SJSA1 (cell line): ENCODE measurements around the gene TMPRSS12. TPM values are rescaled to one million over a fixed set of nuclear protein-coding genes. Genes with fewer than 3 reads are reported as not detected.
"Not testable (repeated sequence)": the region's sequence is repeated elsewhere in the genome, so short reads cannot be mapped to it uniquely, and the experiment has no call there.

Experiments
- DNase-seq, 2 experiments: peaks; one replicate each; pipeline ENCODE4 v3.0.0-alpha.2; 2015 to 2020; ENCODE audit warnings: low spot score in 2 of 2, low read depth in 1 of 2
- H3K27ac ChIP-seq: fragments of 250-450 bp; sonication (Bioruptor Pico); 2 replicates; pipeline ENCODE4 v1.5.1; 2020; ENCODE audit warnings: mild to moderate bottlenecking, moderate library complexity
- H3K27me3 ChIP-seq: fragments of 250-450 bp; sonication (Bioruptor Pico); replicated peaks from 2 replicates; pipeline ENCODE4 v1.5.1; 2020; ENCODE audit warnings: mild to moderate bottlenecking, moderate library complexity
- H3K36me3 ChIP-seq: fragments of 250-450 bp; sonication (Bioruptor Pico); 2 replicates; pipeline ENCODE4 v1.5.1; 2020; ENCODE audit warnings: mild to moderate bottlenecking
- H3K4me1 ChIP-seq: fragments of 250-450 bp; sonication (Bioruptor Pico); replicated peaks from 2 replicates; pipeline ENCODE4 v1.6.1; 2021; ENCODE audit warnings: mild to moderate bottlenecking
- H3K4me3 ChIP-seq: fragments of 250-450 bp; sonication (Bioruptor Pico); 2 replicates; pipeline ENCODE4 v1.5.1; 2020; ENCODE audit warnings: mild to moderate bottlenecking
- H3K9me3 ChIP-seq: fragments of 250-450 bp; sonication (Bioruptor Pico); replicated peaks from 2 replicates; pipeline ENCODE4 v1.5.1; 2020; ENCODE audit warnings: mild to moderate bottlenecking
- total RNA-seq: library from RNA; depleted of rRNA; stranded (reverse); fragments of >200 nt; shearing (Covaris generic); gene quantifications from 2 replicates; pipeline ENCODE4 v1.2.3, GENCODE V29; 2014; rRNA removed

The TMPRSS12 gene, protein sequence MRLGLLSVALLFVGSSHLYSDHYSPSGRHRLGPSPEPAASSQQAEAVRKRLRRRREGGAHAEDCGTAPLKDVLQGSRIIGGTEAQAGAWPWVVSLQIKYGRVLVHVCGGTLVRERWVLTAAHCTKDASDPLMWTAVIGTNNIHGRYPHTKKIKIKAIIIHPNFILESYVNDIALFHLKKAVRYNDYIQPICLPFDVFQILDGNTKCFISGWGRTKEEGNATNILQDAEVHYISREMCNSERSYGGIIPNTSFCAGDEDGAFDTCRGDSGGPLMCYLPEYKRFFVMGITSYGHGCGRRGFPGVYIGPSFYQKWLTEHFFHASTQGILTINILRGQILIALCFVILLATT
- total RNA-seq, result not detected in 2 replicates

- Histone ChIP-seq H3K4me3 (no peak within 1 kb of the TSS), H3K27ac (no peak within 1 kb of the TSS), H3K36me3 (no peaks in the 10 kb centered on the region)
Measured at GRCh38 chr12:50842637-50843493, at the start of gene TMPRSS12. Gene TMPRSS12 (plus strand): TSS chr12:50842926. CDS start chr12:50842965, 39 bp downstream.

DNA sequence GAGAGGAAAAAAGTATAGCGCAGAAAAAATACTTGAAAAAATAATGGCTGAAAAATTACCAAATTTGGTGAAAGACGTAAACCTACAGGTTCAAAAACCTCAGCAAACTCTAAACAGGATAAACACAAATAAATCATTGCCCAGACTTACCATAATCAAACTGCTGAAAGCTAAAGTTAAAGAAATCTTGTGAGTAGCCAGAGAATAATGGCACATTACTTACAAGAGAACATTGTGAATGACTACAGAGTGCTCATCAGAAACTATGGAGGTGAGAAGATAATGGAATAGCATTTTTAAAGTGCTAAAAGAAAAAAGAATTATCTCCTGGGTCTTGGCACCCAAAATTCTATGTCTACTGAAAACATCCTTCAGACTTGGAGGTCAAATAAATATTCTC lies 42.8 kb upstream of the TMPRSS12 start:
- Histone ChIP-seq H3K9me3 (peaks cover 24% of the 10 kb centered on the region), H3K36me3 (peaks cover 68% of the 10 kb centered on the region), H3K27ac (no peak overlapping the region), H3K4me1 (no peaks in the 10 kb centered on the region), H3K4me3 (no peak overlapping the region), H3K27me3 (no peaks in the 10 kb centered on the region)
- DNase-seq, result no peak

More at GRCh38 chr12:50842637-50843493, at the start of gene TMPRSS12:
- Histone ChIP-seq H3K9me3 (0 out of 2 replicates have a peak, but pooled peaks cover 2% of the 10 kb centered on the region), H3K27me3 (no peaks in the 10 kb centered on the region), H3K4me1 (no peaks in the 10 kb centered on the region)
- DNase-seq, result no peak

DNA sequence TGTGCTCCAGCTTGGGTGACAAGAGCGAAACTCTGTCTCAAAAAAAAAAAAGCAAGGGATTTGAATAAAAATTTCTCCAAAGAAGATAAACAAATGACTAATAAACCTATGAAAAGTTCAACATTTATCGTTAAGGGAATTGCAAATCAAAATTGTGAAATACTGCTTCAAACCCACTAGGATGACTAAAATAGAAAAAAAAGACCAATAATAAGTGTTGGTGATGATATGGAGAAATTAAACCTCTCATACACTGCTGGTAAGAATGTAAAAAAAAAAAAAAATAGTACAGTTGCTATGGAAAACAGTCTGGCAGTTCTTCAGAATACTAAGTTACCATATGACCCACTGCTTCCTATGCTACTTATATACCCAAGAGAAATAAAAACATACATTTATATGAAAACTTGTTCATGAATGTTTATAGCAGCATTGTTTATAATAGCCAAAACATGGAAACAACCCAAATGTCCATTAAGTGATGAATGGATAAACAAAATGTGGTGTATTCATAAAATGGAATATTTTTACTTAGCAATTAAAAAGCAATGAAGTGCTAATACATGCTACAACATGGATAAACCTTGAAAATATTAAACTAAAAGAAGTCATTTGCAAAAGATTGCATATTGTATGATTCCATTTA lies 39.4 kb upstream of the TMPRSS12 start:
- no peaks in the 10 kb centered on the region for H3K4me1 ChIP-seq
- H3K36me3 ChIP-seq, result peaks cover 53% of the 10 kb centered on the region
- H3K4me3 ChIP-seq, result no peak overlapping the region
- no peak for DNase-seq
- H3K27me3 ChIP-seq, result no peaks in the 10 kb centered on the region
- H3K27ac ChIP-seq, result no peak overlapping the region
- H3K9me3 ChIP-seq, result peaks cover 19% of the 10 kb centered on the region

DNA sequence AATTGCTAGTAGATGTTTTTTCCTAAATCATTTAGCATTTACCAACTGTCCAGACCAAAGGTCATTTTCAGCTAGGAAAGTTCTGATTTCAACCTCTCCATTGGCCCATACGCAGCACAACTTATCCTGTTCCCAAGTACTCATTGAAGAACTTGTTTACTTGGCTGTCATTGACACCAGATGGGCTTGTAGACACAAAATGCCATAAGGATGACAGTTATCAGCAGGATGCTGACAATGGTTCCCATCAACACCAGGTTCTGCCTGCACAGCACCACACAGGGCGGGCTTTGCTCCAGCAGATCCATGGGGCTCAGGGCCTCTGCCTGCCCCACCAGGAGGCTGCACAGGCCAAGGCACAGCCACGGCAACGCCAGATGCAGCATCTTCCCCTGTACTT lies 36.5 kb upstream of the TMPRSS12 start:
- Histone ChIP-seq H3K4me3 (no peak overlapping the region), H3K27ac (no peak overlapping the region), H3K9me3 (no peaks in the 10 kb centered on the region), H3K27me3 (no peaks in the 10 kb centered on the region), H3K36me3 (peaks cover 44% of the 10 kb centered on the region), H3K4me1 (no peaks in the 10 kb centered on the region)
- DNase-seq, result no peak

- not testable (repeated sequence) for H3K27me3 ChIP-seq, H3K27ac ChIP-seq, H3K4me1 ChIP-seq, DNase-seq, H3K9me3 ChIP-seq, H3K4me3 ChIP-seq
- H3K36me3 ChIP-seq, result peaks cover 40% of the 10 kb centered on the region
Measured at GRCh38 chr12:50809131-50809530, 33.6 kb upstream of the TMPRSS12 start.

- not testable (repeated sequence) for DNase-seq, H3K27ac ChIP-seq, H3K9me3 ChIP-seq, H3K4me3 ChIP-seq, H3K4me1 ChIP-seq, H3K27me3 ChIP-seq
- H3K36me3 ChIP-seq, result peaks cover 65% of the 10 kb centered on the region
Measured at GRCh38 chr12:50814921-50815320, 27.8 kb upstream of the TMPRSS12 start.

GRCh38 chr12:50820177-50820576 lies 22.5 kb upstream of the TMPRSS12 start:
- no peak overlapping the region for H3K27ac ChIP-seq
- no peaks in the 10 kb centered on the region for H3K27me3 ChIP-seq
- H3K4me1 ChIP-seq, result no peaks in the 10 kb centered on the region
- DNase-seq, result no peak
- H3K36me3 ChIP-seq, result peaks cover 33% of the 10 kb centered on the region
- no peak overlapping the region for H3K4me3 ChIP-seq
- no peaks in the 10 kb centered on the region for H3K9me3 ChIP-seq

- Histone ChIP-seq H3K4me3 (no peak overlapping the region), H3K4me1 (no peaks in the 10 kb centered on the region), H3K9me3 (no peaks in the 10 kb centered on the region), H3K27me3 (no peaks in the 10 kb centered on the region), H3K27ac (no peak overlapping the region), H3K36me3 (peaks cover 17% of the 10 kb centered on the region)
- no peak for DNase-seq
Measured at GRCh38 chr12:50822082-50822481, 20.6 kb upstream of the TMPRSS12 start.

DNA sequence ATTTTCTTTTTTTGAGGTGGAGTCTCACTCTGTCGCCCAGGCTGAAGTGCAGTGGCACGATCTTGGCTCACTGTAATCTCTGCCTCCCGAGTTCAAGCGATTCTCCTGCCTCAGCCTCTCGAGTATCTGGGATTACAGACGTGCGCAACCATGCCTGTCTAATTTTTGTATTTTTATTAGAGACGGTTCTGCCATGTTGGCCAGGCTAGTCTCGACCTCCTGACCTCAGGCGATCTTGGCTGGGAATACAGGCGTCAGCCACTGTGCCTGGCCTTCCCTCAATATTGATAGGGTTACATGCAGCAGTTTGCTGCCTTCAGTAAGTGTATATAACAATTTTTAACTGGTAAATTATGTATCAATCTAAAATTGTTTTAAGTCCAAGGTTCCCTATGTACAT lies 19.0 kb upstream of the TMPRSS12 start:
- DNase-seq, H3K9me3 ChIP-seq, H3K27me3 ChIP-seq, H3K36me3 ChIP-seq, H3K4me3 ChIP-seq, H3K4me1 ChIP-seq, H3K27ac ChIP-seq: not testable (repeated sequence)

DNA sequence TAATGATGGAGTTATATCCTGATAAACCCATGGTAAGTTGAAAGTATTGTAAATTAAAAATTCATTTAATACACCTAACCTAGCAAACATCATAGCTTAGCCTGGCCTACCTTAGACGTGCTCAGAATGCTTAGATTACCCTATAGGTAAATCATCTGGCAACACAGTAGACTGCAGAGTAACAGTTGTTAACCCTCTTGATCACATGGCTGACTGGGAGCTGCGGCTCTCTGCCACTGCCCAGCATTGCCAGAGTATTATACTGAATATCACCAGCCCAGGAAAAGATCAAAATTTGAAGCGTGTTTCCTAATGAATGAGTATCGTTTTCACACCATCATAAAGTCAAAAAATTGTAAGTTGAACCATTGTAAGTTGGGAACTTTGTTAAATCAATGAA lies 17.8 kb upstream of the TMPRSS12 start:
- no peaks in the 10 kb centered on the region for H3K36me3 ChIP-seq
- no peak overlapping the region for H3K4me3 ChIP-seq
- H3K4me1 ChIP-seq, result no peaks in the 10 kb centered on the region
- H3K27ac ChIP-seq, result no peak overlapping the region
- no peak for DNase-seq
- H3K27me3 ChIP-seq, result no peaks in the 10 kb centered on the region
- H3K9me3 ChIP-seq, result no peaks in the 10 kb centered on the region

GRCh38 chr12:50825372-50825838 lies 17.3 kb upstream of the TMPRSS12 start:
- peak in 1 of 2 experiments; percentile 46 for DNase-seq
- Histone ChIP-seq H3K9me3 (no peaks in the 10 kb centered on the region), H3K4me1 (no peaks in the 10 kb centered on the region), H3K4me3 (no peak overlapping the region), H3K36me3 (no peaks in the 10 kb centered on the region), H3K27ac (no peak overlapping the region), H3K27me3 (no peaks in the 10 kb centered on the region)

DNA sequence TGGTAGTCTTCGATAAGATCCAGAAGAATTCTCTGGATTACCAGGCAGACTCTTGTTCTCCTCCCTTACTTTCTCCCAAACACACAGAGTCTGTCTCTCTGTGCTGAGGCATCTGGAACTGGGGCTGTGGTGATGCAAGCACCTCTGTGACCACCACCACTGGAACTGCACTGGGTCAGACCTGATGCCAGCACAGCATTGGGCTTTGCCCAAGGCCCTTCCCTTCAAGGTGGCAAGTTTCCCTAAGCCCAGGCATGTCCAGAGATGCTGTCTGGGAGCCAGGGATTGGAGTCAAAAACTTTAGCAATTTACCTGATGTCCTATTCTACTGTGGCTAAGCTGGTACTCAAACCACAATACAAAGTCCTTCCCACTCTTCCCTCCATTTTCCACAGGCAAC lies 14.6 kb upstream of the TMPRSS12 start:
- Histone ChIP-seq H3K9me3 (no peaks in the 10 kb centered on the region), H3K4me1 (no peaks in the 10 kb centered on the region), H3K36me3 (no peaks in the 10 kb centered on the region), H3K4me3 (no peak overlapping the region), H3K27me3 (no peaks in the 10 kb centered on the region), H3K27ac (no peak overlapping the region)
- DNase-seq, result no peak

DNA sequence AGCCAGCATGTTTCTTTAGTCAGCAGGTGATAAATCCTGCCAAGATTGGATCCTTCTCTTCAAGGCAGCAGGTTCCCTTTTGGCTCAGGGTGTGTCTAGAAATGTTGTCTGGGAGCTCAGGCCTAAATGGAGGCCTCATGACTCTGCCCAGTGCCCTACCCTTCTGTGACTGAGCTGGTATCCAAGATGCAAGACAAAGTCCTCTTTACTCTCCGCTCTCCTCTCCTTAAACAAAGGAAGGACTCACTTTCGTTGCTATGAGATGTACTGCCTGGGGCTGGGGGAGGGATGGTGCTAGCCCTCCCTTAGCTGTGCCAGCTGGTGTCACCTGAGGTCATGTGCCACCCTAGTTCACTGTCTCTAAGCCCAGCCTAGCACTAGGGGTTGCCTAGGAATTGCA lies 13.8 kb upstream of the TMPRSS12 start:
- Histone ChIP-seq H3K4me3 (no peak overlapping the region), H3K9me3 (0 out of 2 replicates have a peak, but pooled peaks cover 4% of the 10 kb centered on the region), H3K27ac (no peak overlapping the region)

More for the DNA sequence above, 13.8 kb upstream of the TMPRSS12 start:
- no peak for DNase-seq
- Histone ChIP-seq H3K36me3 (no peaks in the 10 kb centered on the region), H3K27me3 (no peaks in the 10 kb centered on the region), H3K4me1 (no peaks in the 10 kb centered on the region)
